Measurements from ENCODE around the gene DAPK1. TPM values are rescaled to one million over a fixed set of nuclear protein-coding genes. Genes with fewer than 3 reads are reported as not detected.
A peak's percentile ranks its signal among the peaks of the same experiment; 100 is the strongest.

Gene DAPK1
- total RNA-seq, 1 experiment from 2014 or later, result 133 TPM

DNA sequence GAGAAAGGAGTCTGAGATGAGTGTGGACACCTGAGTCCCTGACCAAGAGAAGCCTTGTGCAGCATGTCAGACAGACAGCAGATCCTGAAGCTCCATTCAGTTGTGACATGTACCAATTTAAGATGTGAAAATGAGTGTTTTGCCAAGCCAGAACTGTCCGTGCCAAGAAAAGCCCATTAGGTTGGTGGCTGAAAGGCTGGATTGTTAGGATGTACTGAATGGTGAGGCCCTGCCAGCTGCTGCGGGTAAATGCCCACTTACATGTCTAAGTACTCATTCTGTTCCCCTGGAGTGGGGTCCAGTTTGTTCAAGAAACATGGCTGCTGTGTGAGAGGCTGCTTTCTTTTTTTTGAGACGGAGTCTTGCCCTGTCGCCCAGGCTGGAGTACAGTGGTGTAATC lies 14.6 kb downstream of the DAPK1 start:
- intact Hi-C loops (cut with micrococcal nuclease; ENCODE audit: unreplicated experiment), result no loop called here
- no peak overlapping the region for H3K4me3 Mint-ChIP-seq (ENCODE audit: low read depth, unreplicated experiment)
- H3K27ac Mint-ChIP-seq (ENCODE audit: unreplicated experiment), result no peak overlapping the region
- peaks cover 73% of the 10 kb centered on the region for H3K36me3 Mint-ChIP-seq (ENCODE audit: insufficient read depth, unreplicated experiment)
- H3K9me3 Mint-ChIP-seq (ENCODE audit: low read depth, unreplicated experiment), result no peaks in the 10 kb centered on the region
- CTCF ChIA-PET, result no interaction called here
- H3K4me1 Mint-ChIP-seq (ENCODE audit: low read depth, unreplicated experiment), result peaks cover 55% of the 10 kb centered on the region
- TF ChIP-seq, protein P1, sequence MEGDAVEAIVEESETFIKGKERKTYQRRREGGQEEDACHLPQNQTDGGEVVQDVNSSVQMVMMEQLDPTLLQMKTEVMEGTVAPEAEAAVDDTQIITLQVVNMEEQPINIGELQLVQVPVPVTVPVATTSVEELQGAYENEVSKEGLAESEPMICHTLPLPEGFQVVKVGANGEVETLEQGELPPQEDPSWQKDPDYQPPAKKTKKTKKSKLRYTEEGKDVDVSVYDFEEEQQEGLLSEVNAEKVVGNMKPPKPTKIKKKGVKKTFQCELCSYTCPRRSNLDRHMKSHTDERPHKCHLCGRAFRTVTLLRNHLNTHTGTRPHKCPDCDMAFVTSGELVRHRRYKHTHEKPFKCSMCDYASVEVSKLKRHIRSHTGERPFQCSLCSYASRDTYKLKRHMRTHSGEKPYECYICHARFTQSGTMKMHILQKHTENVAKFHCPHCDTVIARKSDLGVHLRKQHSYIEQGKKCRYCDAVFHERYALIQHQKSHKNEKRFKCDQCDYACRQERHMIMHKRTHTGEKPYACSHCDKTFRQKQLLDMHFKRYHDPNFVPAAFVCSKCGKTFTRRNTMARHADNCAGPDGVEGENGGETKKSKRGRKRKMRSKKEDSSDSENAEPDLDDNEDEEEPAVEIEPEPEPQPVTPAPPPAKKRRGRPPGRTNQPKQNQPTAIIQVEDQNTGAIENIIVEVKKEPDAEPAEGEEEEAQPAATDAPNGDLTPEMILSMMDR (IDR thresholded peaks at IDR 0.05; ENCODE audit: unreplicated experiment), result no peak
- no peak for DNase-seq
- H3K27me3 Mint-ChIP-seq (ENCODE audit: unreplicated experiment), result no peaks in the 10 kb centered on the region
- no TSS peak for BruUV-seq (replicated peaks)

DNA sequence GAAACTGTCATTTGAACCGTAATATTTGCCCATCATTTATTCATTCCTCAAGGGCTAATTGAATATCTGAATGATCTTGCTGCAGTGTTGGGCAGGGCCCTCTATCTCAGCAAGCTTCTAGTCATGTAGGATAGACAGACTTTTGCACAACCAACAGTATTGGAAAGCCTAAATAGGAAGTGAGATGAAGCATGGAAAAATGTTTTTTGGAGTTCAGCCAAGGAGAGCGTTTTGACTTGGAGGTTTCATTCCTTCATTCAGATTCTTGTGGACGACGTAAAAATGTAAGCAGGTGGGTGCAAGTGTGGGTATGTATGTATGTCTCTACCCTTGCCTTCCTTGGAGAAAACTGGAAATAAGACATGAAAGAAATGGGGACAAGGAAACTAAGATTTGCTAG lies 15.5 kb downstream of the DAPK1 start:
- Mint-ChIP-seq H3K27ac (ENCODE audit: unreplicated experiment) (peak overlapping the region; percentile 60), H3K4me3 (ENCODE audit: low read depth, unreplicated experiment) (no peak overlapping the region), H3K9me3 (ENCODE audit: low read depth, unreplicated experiment) (no peaks in the 10 kb centered on the region), H3K4me1 (ENCODE audit: low read depth, unreplicated experiment) (peaks cover 58% of the 10 kb centered on the region), H3K36me3 (ENCODE audit: insufficient read depth, unreplicated experiment) (peaks cover 72% of the 10 kb centered on the region), H3K27me3 (ENCODE audit: unreplicated experiment) (no peaks in the 10 kb centered on the region)
- DNase-seq, result no peak
- CTCF ChIA-PET, result no interaction called here
- TF ChIP-seq, protein P1 (IDR thresholded peaks at IDR 0.05; ENCODE audit: unreplicated experiment), result no peak
- BruUV-seq (replicated peaks), result no TSS peak
- intact Hi-C loops (cut with micrococcal nuclease; ENCODE audit: unreplicated experiment), result no loop called here

DNA sequence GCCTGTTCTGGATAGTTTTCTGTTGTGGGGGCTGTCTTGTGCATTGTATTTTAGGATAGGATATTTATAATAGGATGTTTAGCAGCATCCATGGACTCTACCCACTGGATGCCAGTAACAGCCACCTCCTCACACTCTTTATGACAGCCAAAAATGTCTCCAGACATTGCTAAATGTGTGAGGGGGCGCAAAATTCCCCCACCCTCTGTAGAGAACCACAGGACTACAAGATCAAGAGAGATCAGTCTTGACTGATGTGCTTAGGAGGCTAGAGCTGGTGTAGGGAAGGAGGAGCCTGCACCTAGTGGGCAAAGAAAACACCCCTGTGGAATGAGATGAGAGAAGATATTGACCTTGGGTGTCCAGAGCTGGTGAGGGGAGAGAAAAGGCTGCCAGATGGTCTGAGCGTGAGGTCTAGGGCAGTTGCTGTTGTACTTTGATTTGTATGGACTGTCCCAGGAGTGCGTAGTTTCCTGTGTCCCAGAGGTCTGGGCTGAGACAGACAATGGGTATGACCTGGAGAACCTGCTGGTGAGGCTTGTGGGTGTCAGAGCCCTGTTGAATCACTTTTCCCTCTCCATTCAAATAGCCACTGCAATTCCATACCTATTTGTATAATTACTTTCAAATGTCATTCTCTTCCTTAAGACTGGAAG lies 16.3 kb downstream of the DAPK1 start:
- no peaks in the 10 kb centered on the region for H3K27me3 Mint-ChIP-seq (ENCODE audit: unreplicated experiment)
- DNase-seq, result no peak
- H3K9me3 Mint-ChIP-seq (ENCODE audit: low read depth, unreplicated experiment), result no peaks in the 10 kb centered on the region
- TF ChIP-seq, protein P1 (IDR thresholded peaks at IDR 0.05; ENCODE audit: unreplicated experiment), result no peak
- intact Hi-C loops (cut with micrococcal nuclease; ENCODE audit: unreplicated experiment), result no loop called here
- no TSS peak for BruUV-seq (replicated peaks)
- peaks cover 70% of the 10 kb centered on the region for H3K36me3 Mint-ChIP-seq (ENCODE audit: insufficient read depth, unreplicated experiment)
- H3K27ac Mint-ChIP-seq (ENCODE audit: unreplicated experiment), result no peak overlapping the region
- peaks cover 66% of the 10 kb centered on the region for H3K4me1 Mint-ChIP-seq (ENCODE audit: low read depth, unreplicated experiment)
- H3K4me3 Mint-ChIP-seq (ENCODE audit: low read depth, unreplicated experiment), result no peak overlapping the region
- CTCF ChIA-PET, result no interaction called here

DNA sequence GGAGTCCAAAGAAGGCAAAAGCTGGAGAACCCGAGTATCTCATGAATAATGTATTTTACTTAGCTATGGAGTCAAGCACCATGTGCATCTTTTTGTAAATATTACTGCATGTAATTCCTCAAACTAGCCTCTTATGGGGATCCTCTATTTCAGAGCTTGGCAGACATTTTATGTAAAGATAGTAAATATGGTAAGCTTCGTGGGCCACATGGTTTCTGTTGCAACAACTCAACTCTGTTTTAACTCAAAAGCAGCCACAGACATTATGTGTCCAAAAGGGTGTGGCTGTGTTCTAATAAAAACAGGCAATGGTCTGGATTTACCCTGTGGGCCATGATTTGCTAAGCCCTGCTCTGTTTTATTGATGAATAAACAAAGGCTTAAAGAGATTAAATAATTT lies 17.3 kb downstream of the DAPK1 start:
- CTCF ChIA-PET, result no interaction called here
- intact Hi-C loops (cut with micrococcal nuclease; ENCODE audit: unreplicated experiment), result no loop called here
- Mint-ChIP-seq H3K9me3 (ENCODE audit: low read depth, unreplicated experiment) (no peaks in the 10 kb centered on the region), H3K27me3 (ENCODE audit: unreplicated experiment) (no peaks in the 10 kb centered on the region), H3K4me1 (ENCODE audit: low read depth, unreplicated experiment) (peaks cover 74% of the 10 kb centered on the region), H3K36me3 (ENCODE audit: insufficient read depth, unreplicated experiment) (peaks cover 66% of the 10 kb centered on the region), H3K27ac (ENCODE audit: unreplicated experiment) (peak overlapping the region; percentile 25), H3K4me3 (ENCODE audit: low read depth, unreplicated experiment) (no peak overlapping the region)
- TF ChIP-seq, protein P1 (IDR thresholded peaks at IDR 0.05; ENCODE audit: unreplicated experiment), result no peak
- no TSS peak for BruUV-seq (replicated peaks)
- DNase-seq, result no peak

Measured in Calu3 (cell line).